IPS-20b (cell line): ENCODE results near the gene MON2.
"Not testable (repeated sequence)": the region's sequence is repeated elsewhere in the genome, so short reads cannot be mapped to it uniquely, and the experiment has no call there.

ENCODE experiments used
- H3K27ac ChIP-seq: one replicate; pipeline ENCODE4 v1.5.1; 2013; ENCODE audit warnings: low read length
- H3K27me3 ChIP-seq: 2 replicates; pipeline ENCODE4 v1.6.1; 2013; ENCODE audit warnings: mild to moderate bottlenecking, low read length, inconsistent platforms; ENCODE audit not compliant: insufficient read depth
- H3K36me3 ChIP-seq: 2 replicates; pipeline ENCODE4 v1.6.1; 2013; ENCODE audit warnings: low read depth, mild to moderate bottlenecking, inconsistent platforms, low read length, moderate library complexity; ENCODE audit not compliant: insufficient read depth
- H3K4me1 ChIP-seq: 2 replicates; pipeline ENCODE4 v1.6.1; 2013; ENCODE audit warnings: mild to moderate bottlenecking, control low read depth, inconsistent platforms, low read length, moderate library complexity; ENCODE audit not compliant: insufficient read depth
- H3K4me3 ChIP-seq: 2 replicates; pipeline ENCODE4 v1.5.1; 2013; ENCODE audit warnings: mild to moderate bottlenecking, low read length, inconsistent platforms
- H3K9ac ChIP-seq: 2 replicates; pipeline ENCODE4 v1.6.1; 2013; ENCODE audit warnings: low read depth, mild to moderate bottlenecking, inconsistent platforms, low read length, moderate library complexity
- H3K9me3 ChIP-seq: 2 replicates; pipeline ENCODE4 v1.6.1; 2013; ENCODE audit warnings: mild to moderate bottlenecking, low read depth, low read length, inconsistent platforms; ENCODE audit not compliant: insufficient read depth

The MON2 gene

GRCh38 chr12:62458626-62459025 is 8.0 kb upstream of the MON2 start:
- no peaks in the 10 kb centered on the region for H3K36me3 ChIP-seq
- no peaks in the 10 kb centered on the region for H3K27me3 ChIP-seq
- H3K9ac ChIP-seq: no peak overlapping the region
- peaks cover 13% of the 10 kb centered on the region for H3K9me3 ChIP-seq
- H3K4me3 ChIP-seq: no peak overlapping the region
- no peaks in the 10 kb centered on the region for H3K4me1 ChIP-seq
- H3K27ac ChIP-seq: no peak overlapping the region

GRCh38 chr12:62459976-62460375 is 6.7 kb upstream of the MON2 start:
- H3K9ac ChIP-seq: no peak overlapping the region
- peaks cover 17% of the 10 kb centered on the region for H3K9me3 ChIP-seq
- H3K4me1 ChIP-seq: no peaks in the 10 kb centered on the region
- no peaks in the 10 kb centered on the region for H3K36me3 ChIP-seq
- H3K4me3 ChIP-seq: no peak overlapping the region
- no peaks in the 10 kb centered on the region for H3K27me3 ChIP-seq
- no peak overlapping the region for H3K27ac ChIP-seq

- not testable (repeated sequence) for H3K27ac ChIP-seq, H3K9ac ChIP-seq, H3K4me1 ChIP-seq, H3K27me3 ChIP-seq, H3K4me3 ChIP-seq, H3K36me3 ChIP-seq
- peaks cover 13% of the 10 kb centered on the region for H3K9me3 ChIP-seq
These were observed 5.3 kb upstream of the MON2 start for GRCh38 chr12:62461171-62461837.

GRCh38 chr12:62463252-62463651 is 3.4 kb upstream of the MON2 start:
- H3K9me3 ChIP-seq: peaks cover 13% of the 10 kb centered on the region
- not testable (repeated sequence) for H3K27ac ChIP-seq, H3K4me1 ChIP-seq, H3K4me3 ChIP-seq, H3K9ac ChIP-seq, H3K36me3 ChIP-seq, H3K27me3 ChIP-seq

GRCh38 chr12:62466018-62466593 is 520 bp upstream of the MON2 start:
- Histone ChIP-seq H3K36me3 (no peaks in the 10 kb centered on the region), H3K27ac (no peak overlapping the region), H3K4me1 (peaks cover 3% of the 10 kb centered on the region; the same call in 1 of the 2 replicates), H3K9me3 (peaks cover 13% of the 10 kb centered on the region), H3K9ac (peak overlapping the region; percentile 62; the same call in 1 of the 2 replicates), H3K27me3 (no peaks in the 10 kb centered on the region), H3K4me3 (peak overlapping the region; percentile 79)

GRCh38 chr12:62468397-62468796 is 1.8 kb downstream of the MON2 start:
- Histone ChIP-seq H3K36me3 (no peaks in the 10 kb centered on the region), H3K9me3 (peaks cover 6% of the 10 kb centered on the region), H3K27me3 (no peaks in the 10 kb centered on the region), H3K27ac (no peak overlapping the region), H3K4me1 (peaks cover 3% of the 10 kb centered on the region; the same call in 1 of the 2 replicates), H3K4me3 (no peak overlapping the region), H3K9ac (no peak overlapping the region)

- H3K27me3 ChIP-seq: no peaks in the 10 kb centered on the region
- peak overlapping the region; percentile 15; the same call in 1 of the 2 replicates for H3K4me3 ChIP-seq
- H3K9me3 ChIP-seq: peaks cover under 1% of the 10 kb centered on the region; the same call in 1 of the 2 replicates
- H3K9ac ChIP-seq: no peak overlapping the region
- H3K36me3 ChIP-seq: no peaks in the 10 kb centered on the region
- H3K4me1 ChIP-seq: peaks cover 3% of the 10 kb centered on the region; the same call in 1 of the 2 replicates
- no peak overlapping the region for H3K27ac ChIP-seq
These were observed 2.3 kb downstream of the MON2 start for GRCh38 chr12:62468935-62469334.

GRCh38 chr12:62469704-62470103 is 3.1 kb downstream of the MON2 start:
- Histone ChIP-seq H3K9me3 (no peaks in the 10 kb centered on the region), H3K27ac (no peak overlapping the region), H3K9ac (no peak overlapping the region), H3K4me3 (no peak overlapping the region), H3K36me3 (no peaks in the 10 kb centered on the region), H3K4me1 (peaks cover 3% of the 10 kb centered on the region; the same call in 1 of the 2 replicates), H3K27me3 (no peaks in the 10 kb centered on the region)

- no peak overlapping the region for H3K4me3 ChIP-seq
- H3K4me1 ChIP-seq: peaks cover 3% of the 10 kb centered on the region; the same call in 1 of the 2 replicates
These were observed 5.1 kb downstream of the MON2 start for GRCh38 chr12:62471734-62472133.

GRCh38 chr12:62472472-62472871 is 5.8 kb downstream of the MON2 start:
- H3K4me3 ChIP-seq: no peak overlapping the region
- no peak overlapping the region for H3K9ac ChIP-seq
- H3K27ac ChIP-seq: no peak overlapping the region
- no peaks in the 10 kb centered on the region for H3K9me3 ChIP-seq
- H3K4me1 ChIP-seq: peaks cover 3% of the 10 kb centered on the region; the same call in 1 of the 2 replicates
- H3K36me3 ChIP-seq: no peaks in the 10 kb centered on the region
- no peaks in the 10 kb centered on the region for H3K27me3 ChIP-seq

More at GRCh38 chr12:62471734-62472133, 5.1 kb downstream of the MON2 start:
- Histone ChIP-seq H3K9ac (no peak overlapping the region), H3K36me3 (no peaks in the 10 kb centered on the region), H3K27me3 (no peaks in the 10 kb centered on the region), H3K9me3 (no peaks in the 10 kb centered on the region), H3K27ac (no peak overlapping the region)

GRCh38 chr12:62481843-62482540 is 15.4 kb downstream of the MON2 start:
- Histone ChIP-seq H3K4me3 (no peak overlapping the region), H3K9ac (no peak overlapping the region), H3K27me3 (no peaks in the 10 kb centered on the region), H3K4me1 (no peaks in the 10 kb centered on the region), H3K9me3 (no peaks in the 10 kb centered on the region), H3K27ac (no peak overlapping the region), H3K36me3 (no peaks in the 10 kb centered on the region)

- no peak overlapping the region for H3K4me3 ChIP-seq
- H3K27ac ChIP-seq: no peak overlapping the region
- no peaks in the 10 kb centered on the region for H3K4me1 ChIP-seq
- no peaks in the 10 kb centered on the region for H3K9me3 ChIP-seq
- H3K36me3 ChIP-seq: 0 out of 2 replicates have a peak, but pooled peaks cover 1% of the 10 kb centered on the region
- no peak overlapping the region for H3K9ac ChIP-seq
- H3K27me3 ChIP-seq: no peaks in the 10 kb centered on the region
These were observed 16.1 kb downstream of the MON2 start for GRCh38 chr12:62482769-62483168.
